Thyroid gland (tissue), 4 donors: ENCODE measurements around the gene CDK3. TPM values are rescaled to one million over a fixed set of nuclear protein-coding genes. Genes with fewer than 3 reads are reported as not detected.

Experiments
- DNase-seq, 2 donors: peaks; one replicate each; pipeline ENCODE4 v3.0.0-alpha.2; 2019
- H3K27ac ChIP-seq, 3 donors: fragments of 200-600 bp; sonication (generic); 1 replicate in 2 of 3; 2 replicates in 1 of 3; pipeline ENCODE4 v1.5.1; 2016 to 2019; ENCODE audit warnings: mild to moderate bottlenecking in 1 of 3, moderate library complexity in 1 of 3
- H3K27me3 ChIP-seq: fragments of 200-600 bp; sonication (generic); one replicate; pipeline ENCODE4 v1.5.1; 2019
- H3K36me3 ChIP-seq, 2 donors: fragments of 200-600 bp; sonication (generic); one replicate each; pipeline ENCODE4 v1.5.1; 2016 to 2019
- H3K4me1 ChIP-seq, 2 donors: fragments of 200-600 bp; sonication (generic); one replicate each; pipeline ENCODE4 v1.5.1; 2017 to 2019
- H3K4me3 ChIP-seq, 3 donors: fragments of 200-600 bp; sonication (generic); replicated peaks in 1 of 3; 1 replicate in 2 of 3; 2 replicates in 1 of 3; pipeline ENCODE4 v1.5.1; 2016; ENCODE audit warnings: mild to moderate bottlenecking in 1 of 3
- H3K9me3 ChIP-seq: fragments of 200-600 bp; sonication (generic); one replicate; pipeline ENCODE4 v1.5.1; 2017
- POLR2A ChIP-seq, 2 donors: fragments of 450-650 bp; IDR thresholded peaks; one replicate each; pipeline ENCODE4 v1.6.1; 2017; ENCODE audit warnings: antibody characterized with exemption in 2 of 2, mild to moderate bottlenecking in 2 of 2, moderate library complexity in 1 of 2
- WGBS, 2 donors: methylation state at CpG; one replicate each; pipeline ENCODE4 v1.1.5; 2017; 5-methylcytosine and 5-hydroxymethylcytosine counted together
- intact Hi-C: fragments of 100-400 bp; cut with DNase I; formaldehyde crosslinking; loops from one replicate; pipeline ENCODE4 v1.15.1; 2023
- total RNA-seq, 4 donors: library from RNA; depleted of rRNA; stranded (reverse); fragments of >200 nt; gene quantifications; one replicate each; pipeline ENCODE4 v1.2.3, GENCODE V29; 2016
- TF ChIP-seq, protein P1 (sequence below), 6 experiments: fragments of 200-600 bp in 3 of 6; fragments of 450-650 bp in 3 of 6; sonication (generic) in 3 of 6; IDR thresholded peaks; one replicate each; pipeline ENCODE4 v1.5.1; 2016 to 2019; ENCODE audit warnings: antibody characterized with exemption in 6 of 6, mild to moderate bottlenecking in 2 of 6, inconsistent platforms in 1 of 6, moderate library complexity in 1 of 6

CDK3 gene
- total RNA-seq, 4 donors from 2014 or later, result 3.1 to 9.7 (median 9.3) TPM

DNA sequence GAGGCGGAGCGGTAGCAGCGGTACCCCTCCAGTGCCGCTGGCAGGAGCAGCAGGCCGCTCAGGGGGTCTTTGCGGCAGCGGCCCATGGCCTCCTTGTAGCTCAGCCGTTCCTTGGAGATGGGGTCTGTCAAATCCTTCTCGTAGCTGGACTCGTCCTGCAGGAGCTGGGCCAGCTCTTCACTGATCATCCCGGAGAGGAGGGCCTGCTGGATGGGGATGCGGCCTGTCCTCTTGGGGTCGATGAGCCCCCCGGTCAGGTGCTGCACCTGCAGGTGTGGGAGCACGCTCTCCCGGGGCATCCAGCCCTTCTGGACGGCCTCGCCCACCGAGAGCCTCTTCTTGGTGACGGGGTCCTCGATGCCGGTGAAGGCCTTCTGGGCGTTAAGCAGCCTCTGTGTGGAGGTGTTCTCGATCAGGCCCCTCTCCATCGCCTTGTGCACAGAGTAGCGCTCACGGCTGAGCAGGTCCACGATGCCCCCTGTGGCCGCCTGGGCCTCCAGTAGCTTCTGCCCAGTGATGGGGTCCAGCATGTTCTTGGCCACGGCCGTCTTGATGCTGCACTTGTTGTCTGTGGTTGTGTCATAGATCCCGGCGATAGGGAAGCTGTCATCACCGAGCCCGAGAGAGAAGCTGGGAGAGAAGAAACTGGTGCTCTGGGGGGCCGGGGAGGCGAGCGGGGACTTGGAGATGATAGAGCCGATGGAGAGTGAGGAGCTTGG lies 6.6 kb downstream of the CDK3 start:
- H3K4me1 ChIP-seq, result no peaks in the 10 kb centered on the region
- TF ChIP-seq, protein P1, sequence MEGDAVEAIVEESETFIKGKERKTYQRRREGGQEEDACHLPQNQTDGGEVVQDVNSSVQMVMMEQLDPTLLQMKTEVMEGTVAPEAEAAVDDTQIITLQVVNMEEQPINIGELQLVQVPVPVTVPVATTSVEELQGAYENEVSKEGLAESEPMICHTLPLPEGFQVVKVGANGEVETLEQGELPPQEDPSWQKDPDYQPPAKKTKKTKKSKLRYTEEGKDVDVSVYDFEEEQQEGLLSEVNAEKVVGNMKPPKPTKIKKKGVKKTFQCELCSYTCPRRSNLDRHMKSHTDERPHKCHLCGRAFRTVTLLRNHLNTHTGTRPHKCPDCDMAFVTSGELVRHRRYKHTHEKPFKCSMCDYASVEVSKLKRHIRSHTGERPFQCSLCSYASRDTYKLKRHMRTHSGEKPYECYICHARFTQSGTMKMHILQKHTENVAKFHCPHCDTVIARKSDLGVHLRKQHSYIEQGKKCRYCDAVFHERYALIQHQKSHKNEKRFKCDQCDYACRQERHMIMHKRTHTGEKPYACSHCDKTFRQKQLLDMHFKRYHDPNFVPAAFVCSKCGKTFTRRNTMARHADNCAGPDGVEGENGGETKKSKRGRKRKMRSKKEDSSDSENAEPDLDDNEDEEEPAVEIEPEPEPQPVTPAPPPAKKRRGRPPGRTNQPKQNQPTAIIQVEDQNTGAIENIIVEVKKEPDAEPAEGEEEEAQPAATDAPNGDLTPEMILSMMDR (IDR thresholded peaks at IDR 0.05), result no peak
- TF ChIP-seq POLR2A (IDR thresholded peaks at IDR 0.05), result no peak
- no peak overlapping the region for H3K4me3 ChIP-seq
- no peak for DNase-seq
- H3K27me3 ChIP-seq, result no peaks in the 10 kb centered on the region
- WGBS, 2 donors, result 89 to 94% methylated on average over 29 to 39 of the region's 39 CpGs
- H3K9me3 ChIP-seq, result no peaks in the 10 kb centered on the region
- no peak overlapping the region for H3K27ac ChIP-seq
- intact Hi-C loops, result loop anchor here (5.0 to 10.0 kb wide), 2 partner anchors 100 to 268 kb away; no protein-coding TSS in a partner anchor
- peaks cover 0 to 4% of the 10 kb centered on the region in 2 donors for H3K36me3 ChIP-seq

DNA sequence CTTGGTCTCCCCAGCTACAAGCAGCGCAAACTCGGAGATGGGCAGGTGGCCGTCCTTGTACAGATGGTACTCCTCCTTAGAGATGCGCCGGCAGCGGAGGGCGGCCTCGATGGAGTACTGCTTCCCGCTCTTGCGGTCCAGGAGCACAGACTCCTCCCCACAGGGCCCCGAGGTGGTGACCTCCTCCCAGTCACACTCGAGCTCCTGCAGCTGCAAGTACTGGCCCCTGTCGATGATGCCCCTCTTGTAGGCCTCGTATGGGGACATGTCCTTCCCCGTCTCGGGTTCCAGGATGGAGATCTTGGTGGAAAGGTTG lies 7.2 kb downstream of the CDK3 start:
- WGBS, 2 donors, result 79 to 93% methylated on average over 9 to 16 of the region's 16 CpGs
- no peak for DNase-seq
- no peak overlapping the region for H3K4me3 ChIP-seq
- intact Hi-C loops, result loop anchor here (5.0 to 10.0 kb wide), 2 partner anchors 101 to 267 kb away; no protein-coding TSS in a partner anchor
- H3K36me3 ChIP-seq, result peaks cover 0 to 4% of the 10 kb centered on the region in 2 donors
- H3K4me1 ChIP-seq, result no peaks in the 10 kb centered on the region
- TF ChIP-seq POLR2A (IDR thresholded peaks at IDR 0.05), result no peak
- TF ChIP-seq, protein P1 (IDR thresholded peaks at IDR 0.05), result no peak
- H3K27me3 ChIP-seq, result no peaks in the 10 kb centered on the region
- no peak overlapping the region for H3K27ac ChIP-seq
- no peaks in the 10 kb centered on the region for H3K9me3 ChIP-seq

DNA sequence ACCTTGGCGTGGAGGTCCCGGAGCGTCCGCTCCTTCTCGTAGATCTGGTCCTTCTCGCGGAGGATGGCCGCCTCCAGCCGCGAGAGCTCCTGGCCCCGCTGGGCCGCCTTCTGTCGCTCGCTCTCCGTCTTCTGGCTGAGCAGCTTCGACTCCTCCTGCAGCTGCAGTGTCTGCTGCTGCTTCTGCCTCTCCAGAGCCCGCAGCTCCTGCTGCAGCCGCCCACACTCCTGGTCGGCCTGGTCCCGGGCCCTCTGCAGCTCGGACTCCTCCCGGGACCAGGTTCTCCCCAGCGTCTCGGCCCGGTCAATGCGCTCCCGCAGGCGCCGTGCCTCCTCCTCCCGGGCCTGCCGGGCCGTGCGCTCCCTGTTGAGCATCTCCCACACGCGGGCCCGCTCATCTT lies 7.6 kb downstream of the CDK3 start:
- intact Hi-C loops, result loop anchor here (5.0 to 10.0 kb wide), 2 partner anchors 101 to 267 kb away; no protein-coding TSS in a partner anchor
- H3K27ac ChIP-seq, result no peak overlapping the region
- no peaks in the 10 kb centered on the region for H3K4me1 ChIP-seq
- no peaks in the 10 kb centered on the region for H3K27me3 ChIP-seq
- WGBS, 2 donors, result 95 to 97% methylated on average over 34 to 36 of the region's 36 CpGs
- no peaks in the 10 kb centered on the region for H3K9me3 ChIP-seq
- H3K4me3 ChIP-seq, result no peak overlapping the region
- peaks cover 0 to 4% of the 10 kb centered on the region in 2 donors for H3K36me3 ChIP-seq
- TF ChIP-seq POLR2A (IDR thresholded peaks at IDR 0.05), result no peak
- TF ChIP-seq, protein P1 (IDR thresholded peaks at IDR 0.05), result no peak
- DNase-seq, result no peak

DNA sequence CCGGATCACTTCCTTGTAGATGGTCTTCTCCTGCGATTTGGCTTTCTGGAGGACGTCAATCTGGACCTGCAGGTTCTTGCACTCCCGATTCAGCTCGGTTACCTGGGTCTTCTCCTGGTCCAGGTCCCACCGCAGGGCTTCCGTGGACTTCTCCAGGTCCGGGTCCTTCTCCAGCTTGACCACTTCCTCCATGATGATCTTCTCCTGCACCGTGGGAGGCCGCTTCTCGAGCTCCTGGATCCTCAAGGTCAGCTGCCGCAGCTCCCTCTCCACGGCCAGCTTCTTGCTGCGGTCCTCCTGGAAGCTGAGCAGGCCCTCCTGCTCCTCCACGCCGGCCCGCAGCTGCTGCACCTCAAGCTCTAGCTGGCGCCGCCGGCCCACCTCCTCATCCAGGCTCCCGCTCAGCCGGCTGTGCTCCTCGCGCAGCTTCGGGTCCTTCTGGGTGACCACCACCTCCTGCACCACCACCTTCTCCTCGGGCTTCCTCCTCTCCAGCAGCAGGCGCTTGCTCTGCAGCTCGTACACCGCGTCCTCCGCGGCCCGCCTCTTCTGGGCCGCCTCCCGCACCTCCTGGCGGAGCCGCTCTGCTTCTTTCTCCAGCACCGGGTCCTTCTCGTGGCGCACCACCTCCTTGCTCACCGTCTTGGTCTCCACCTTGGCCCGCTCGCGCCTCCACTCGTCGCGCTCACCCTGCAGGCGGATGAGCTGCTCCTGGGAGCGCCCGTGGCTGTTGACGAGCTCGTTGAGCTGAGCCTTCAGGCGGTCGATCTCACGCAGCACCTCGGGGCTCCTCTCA lies 8.2 kb downstream of the CDK3 start:
- Histone ChIP-seq H3K4me1 (no peaks in the 10 kb centered on the region), H3K4me3 (no peak overlapping the region), H3K36me3 (peaks cover 0 to 4% of the 10 kb centered on the region in 2 donors), H3K27ac (no peak overlapping the region), H3K9me3 (no peaks in the 10 kb centered on the region), H3K27me3 (no peaks in the 10 kb centered on the region)
- intact Hi-C loops, result loop anchor here (5.0 to 10.0 kb wide), 2 partner anchors 102 to 266 kb away; no protein-coding TSS in a partner anchor
- no peak for DNase-seq
- WGBS, 2 donors, result 94 to 95% methylated on average over 56 of the region's 56 CpGs
- TF ChIP-seq POLR2A (IDR thresholded peaks at IDR 0.05), result no peak
- TF ChIP-seq, protein P1 (IDR thresholded peaks at IDR 0.05), result no peak
